Progenitor cell of endocrine pancreas (in vitro differentiated cells): ENCODE results near the gene CLEC19A. TPM values are rescaled to one million over a fixed set of nuclear protein-coding genes. Genes with fewer than 3 reads are reported as not detected.

Experiments used
- DNase-seq: peaks from one replicate; pipeline ENCODE4 v3.0.0; 2021; ENCODE audit warnings: low spot score; ENCODE audit not compliant: unreplicated experiment
- H3K27ac Mint-ChIP-seq: 2 replicates; pipeline ENCODE4 v1.8.0; 2021; ENCODE audit warnings: mild to moderate bottlenecking, moderate library complexity, mixed read lengths
- H3K27me3 Mint-ChIP-seq: 2 replicates; pipeline ENCODE4 v1.8.0; 2021; ENCODE audit warnings: mixed read lengths
- H3K36me3 Mint-ChIP-seq: 2 replicates; pipeline ENCODE4 v1.8.0; 2022; ENCODE audit warnings: mixed read lengths; ENCODE audit not compliant: insufficient read depth
- H3K4me1 Mint-ChIP-seq: 2 replicates; pipeline ENCODE4 v1.8.0; 2021; ENCODE audit warnings: low read depth, mixed read lengths
- H3K4me3 Mint-ChIP-seq: 2 replicates; pipeline ENCODE4 v1.8.0; 2021; ENCODE audit warnings: low read depth, mild to moderate bottlenecking, moderate library complexity, mixed read lengths
- H3K9me3 Mint-ChIP-seq: 2 replicates; pipeline ENCODE4 v1.8.0; 2021; ENCODE audit warnings: low read depth, mixed read lengths
- CTCF ChIP-seq: fragments of 200-600 bp; sonication (generic); IDR thresholded peaks from one replicate; pipeline ENCODE4 v1.5.0; 2021; ENCODE audit warnings: antibody characterized with exemption, mild to moderate bottlenecking; ENCODE audit not compliant: unreplicated experiment
- total RNA-seq: library from RNA; stranded (reverse); gene quantifications from 2 replicates; pipeline ENCODE4 v1.2.1, GENCODE V29; 2021

CLEC19A gene
- total RNA-seq, 1 donor from 2014 or later: not detected

- Mint-ChIP-seq H3K27me3 (no peaks in the 10 kb centered on the region), H3K4me1 (no peaks in the 10 kb centered on the region), H3K36me3 (no peaks in the 10 kb centered on the region), H3K9me3 (no peaks in the 10 kb centered on the region), H3K4me3 (no peak overlapping the region), H3K27ac (no peak overlapping the region)
- TF ChIP-seq CTCF: no peak
- DNase-seq: no peak
Measured at GRCh38 chr16:19331794-19332193, 46.3 kb downstream of the CLEC19A start.

- H3K27me3 Mint-ChIP-seq: no peaks in the 10 kb centered on the region
- H3K4me1 Mint-ChIP-seq: no peaks in the 10 kb centered on the region
- DNase-seq: no peak
- TF ChIP-seq CTCF: no peak
- no peak overlapping the region for H3K4me3 Mint-ChIP-seq
- peaks cover 3% of the 10 kb centered on the region for H3K9me3 Mint-ChIP-seq
- no peaks in the 10 kb centered on the region for H3K36me3 Mint-ChIP-seq
- no peak overlapping the region for H3K27ac Mint-ChIP-seq
Measured at GRCh38 chr16:19338335-19338734, 52.8 kb downstream of the CLEC19A start.

- no peaks in the 10 kb centered on the region for H3K36me3 Mint-ChIP-seq
- H3K27me3 Mint-ChIP-seq: no peaks in the 10 kb centered on the region
- TF ChIP-seq CTCF: no peak
- peaks cover 9% of the 10 kb centered on the region for H3K4me1 Mint-ChIP-seq
- H3K4me3 Mint-ChIP-seq: no peak overlapping the region
- DNase-seq: no peak
- no peak overlapping the region for H3K27ac Mint-ChIP-seq
- H3K9me3 Mint-ChIP-seq: peaks cover 3% of the 10 kb centered on the region
Measured at GRCh38 chr16:19344224-19344801, 58.8 kb downstream of the CLEC19A start.

GRCh38 chr16:19344980-19345379 is 59.4 kb downstream of the CLEC19A start:
- no peak for DNase-seq
- Mint-ChIP-seq H3K36me3 (no peaks in the 10 kb centered on the region), H3K9me3 (peaks cover 3% of the 10 kb centered on the region), H3K27me3 (no peaks in the 10 kb centered on the region), H3K27ac (no peak overlapping the region), H3K4me1 (peaks cover 9% of the 10 kb centered on the region), H3K4me3 (no peak overlapping the region)
- TF ChIP-seq CTCF: no peak

- no peak overlapping the region for H3K4me3 Mint-ChIP-seq
- no peak for DNase-seq
- peaks cover 9% of the 10 kb centered on the region for H3K4me1 Mint-ChIP-seq
- TF ChIP-seq CTCF: no peak
- no peak overlapping the region for H3K27ac Mint-ChIP-seq
- H3K9me3 Mint-ChIP-seq: peaks cover 3% of the 10 kb centered on the region
- no peaks in the 10 kb centered on the region for H3K36me3 Mint-ChIP-seq
- H3K27me3 Mint-ChIP-seq: no peaks in the 10 kb centered on the region
Measured at GRCh38 chr16:19346335-19346922, 60.9 kb downstream of the CLEC19A start.
